ENCODE results near the gene COL25A1. TPM values are rescaled to one million over a fixed set of nuclear protein-coding genes. Genes with fewer than 3 reads are reported as not detected.

Gene COL25A1
- total RNA-seq, 4 donors from 2014 or later: 2.5 TPM; not detected in 3

DNA sequence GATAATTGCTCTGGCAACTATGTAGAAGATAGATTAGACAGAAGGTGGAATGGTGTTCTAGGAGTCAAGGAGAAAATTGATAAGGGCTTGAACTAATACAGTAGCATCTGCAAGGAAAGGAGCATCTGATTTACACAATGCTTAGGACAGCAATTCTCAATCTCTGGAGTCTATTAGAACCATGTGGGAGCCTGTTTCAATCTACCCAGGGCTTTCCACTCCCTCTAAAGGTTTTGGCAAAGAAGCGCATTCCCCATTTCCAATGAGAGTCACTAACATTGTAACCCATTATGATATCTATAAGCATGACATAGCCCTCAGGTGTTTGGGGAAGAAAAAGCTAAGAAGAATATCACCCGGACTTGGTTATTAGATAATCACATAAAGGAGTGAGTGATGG is 168.2 kb downstream of the COL25A1 start:
- H3K4me3 ChIP-seq: no peak overlapping the region
- H3K36me3 ChIP-seq: no peaks in the 10 kb centered on the region
- DNase-seq: no peak
- no peaks in the 10 kb centered on the region for H3K9me3 ChIP-seq
- no peak overlapping the region for H3K27ac ChIP-seq
- no peaks in the 10 kb centered on the region for H3K27me3 ChIP-seq
- no peaks in the 10 kb centered on the region for H3K4me1 ChIP-seq
- TF ChIP-seq, protein P1, sequence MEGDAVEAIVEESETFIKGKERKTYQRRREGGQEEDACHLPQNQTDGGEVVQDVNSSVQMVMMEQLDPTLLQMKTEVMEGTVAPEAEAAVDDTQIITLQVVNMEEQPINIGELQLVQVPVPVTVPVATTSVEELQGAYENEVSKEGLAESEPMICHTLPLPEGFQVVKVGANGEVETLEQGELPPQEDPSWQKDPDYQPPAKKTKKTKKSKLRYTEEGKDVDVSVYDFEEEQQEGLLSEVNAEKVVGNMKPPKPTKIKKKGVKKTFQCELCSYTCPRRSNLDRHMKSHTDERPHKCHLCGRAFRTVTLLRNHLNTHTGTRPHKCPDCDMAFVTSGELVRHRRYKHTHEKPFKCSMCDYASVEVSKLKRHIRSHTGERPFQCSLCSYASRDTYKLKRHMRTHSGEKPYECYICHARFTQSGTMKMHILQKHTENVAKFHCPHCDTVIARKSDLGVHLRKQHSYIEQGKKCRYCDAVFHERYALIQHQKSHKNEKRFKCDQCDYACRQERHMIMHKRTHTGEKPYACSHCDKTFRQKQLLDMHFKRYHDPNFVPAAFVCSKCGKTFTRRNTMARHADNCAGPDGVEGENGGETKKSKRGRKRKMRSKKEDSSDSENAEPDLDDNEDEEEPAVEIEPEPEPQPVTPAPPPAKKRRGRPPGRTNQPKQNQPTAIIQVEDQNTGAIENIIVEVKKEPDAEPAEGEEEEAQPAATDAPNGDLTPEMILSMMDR (IDR thresholded peaks at IDR 0.05): no peak
- TF ChIP-seq POLR2A (IDR thresholded peaks at IDR 0.05): no peak

DNA sequence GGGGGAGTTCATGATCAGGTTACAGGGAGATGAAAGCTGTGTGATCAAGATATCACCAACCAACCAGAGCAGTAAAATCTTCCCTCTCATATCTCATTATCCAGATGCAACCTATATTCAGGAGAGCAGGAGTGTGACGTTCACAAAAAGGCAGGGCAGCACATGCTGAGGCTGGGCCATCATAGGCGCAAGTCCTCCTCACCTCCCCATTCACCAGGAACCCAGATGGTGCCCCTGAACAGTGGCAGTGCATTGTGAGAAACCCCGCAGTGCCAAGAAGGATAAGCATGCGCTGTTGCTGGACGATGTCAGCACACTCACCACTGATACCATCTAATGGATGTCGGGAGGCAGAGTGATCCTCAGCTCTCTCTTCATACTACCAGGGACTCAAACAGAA is 170.9 kb downstream of the COL25A1 start:
- TF ChIP-seq, protein P1 (IDR thresholded peaks at IDR 0.05): no peak
- no peak for TF ChIP-seq POLR2A (IDR thresholded peaks at IDR 0.05)
- H3K27me3 ChIP-seq: no peaks in the 10 kb centered on the region
- H3K9me3 ChIP-seq: no peaks in the 10 kb centered on the region
- no peak overlapping the region for H3K4me3 ChIP-seq
- DNase-seq: no peak
- no peaks in the 10 kb centered on the region for H3K4me1 ChIP-seq
- H3K36me3 ChIP-seq: no peaks in the 10 kb centered on the region
- no peak overlapping the region for H3K27ac ChIP-seq

DNA sequence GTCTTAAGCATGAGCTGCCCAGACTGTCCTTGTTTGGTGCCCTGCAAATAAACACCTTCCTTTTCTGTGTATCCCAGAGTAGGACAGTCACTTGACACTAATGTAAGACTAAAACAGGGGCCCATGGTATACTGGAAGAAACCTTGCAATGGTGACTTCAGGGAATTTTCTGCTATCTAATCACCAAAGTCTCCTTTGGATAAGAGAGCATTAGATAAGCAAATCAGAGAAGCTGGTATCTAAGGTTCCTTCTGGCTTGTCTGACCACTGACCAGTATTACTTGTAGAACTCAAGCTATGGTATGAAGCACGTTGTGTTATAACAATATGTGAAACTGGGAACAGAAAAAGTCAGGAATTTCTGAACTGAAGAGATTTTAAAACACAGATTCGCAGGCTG is 173.9 kb downstream of the COL25A1 start:
- Histone ChIP-seq H3K27ac (no peak overlapping the region), H3K4me3 (no peak overlapping the region), H3K9me3 (no peaks in the 10 kb centered on the region), H3K4me1 (no peaks in the 10 kb centered on the region), H3K27me3 (no peaks in the 10 kb centered on the region), H3K36me3 (no peaks in the 10 kb centered on the region)
- DNase-seq: no peak
- no peak for TF ChIP-seq POLR2A (IDR thresholded peaks at IDR 0.05)
- TF ChIP-seq, protein P1 (IDR thresholded peaks at IDR 0.05): no peak

DNA sequence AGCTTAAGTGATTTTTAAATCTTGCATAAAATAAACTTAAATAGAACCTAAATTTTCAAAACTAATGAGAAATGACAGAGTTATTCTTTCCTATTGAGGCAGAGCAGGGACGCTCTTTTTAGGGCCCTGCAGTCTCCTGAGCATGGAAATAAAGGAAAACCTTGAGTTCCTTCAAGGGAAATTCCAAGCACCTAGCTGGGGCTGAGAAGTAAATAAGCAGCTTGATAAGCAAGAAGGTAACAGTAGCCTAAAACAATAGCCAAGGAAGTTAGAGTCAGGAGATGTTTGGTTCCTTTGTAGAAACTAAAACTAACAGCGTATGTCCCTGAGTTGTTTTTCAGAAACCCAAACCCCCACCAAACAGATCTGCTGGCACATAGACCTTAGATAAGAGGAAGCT is 174.6 kb downstream of the COL25A1 start:
- H3K4me1 ChIP-seq: no peaks in the 10 kb centered on the region
- no peak overlapping the region for H3K4me3 ChIP-seq
- no peaks in the 10 kb centered on the region for H3K9me3 ChIP-seq
- TF ChIP-seq POLR2A (IDR thresholded peaks at IDR 0.05): no peak
- TF ChIP-seq, protein P1 (IDR thresholded peaks at IDR 0.05): no peak
- H3K27ac ChIP-seq: no peak overlapping the region
- no peaks in the 10 kb centered on the region for H3K27me3 ChIP-seq
- DNase-seq: no peak
- H3K36me3 ChIP-seq: no peaks in the 10 kb centered on the region

DNA sequence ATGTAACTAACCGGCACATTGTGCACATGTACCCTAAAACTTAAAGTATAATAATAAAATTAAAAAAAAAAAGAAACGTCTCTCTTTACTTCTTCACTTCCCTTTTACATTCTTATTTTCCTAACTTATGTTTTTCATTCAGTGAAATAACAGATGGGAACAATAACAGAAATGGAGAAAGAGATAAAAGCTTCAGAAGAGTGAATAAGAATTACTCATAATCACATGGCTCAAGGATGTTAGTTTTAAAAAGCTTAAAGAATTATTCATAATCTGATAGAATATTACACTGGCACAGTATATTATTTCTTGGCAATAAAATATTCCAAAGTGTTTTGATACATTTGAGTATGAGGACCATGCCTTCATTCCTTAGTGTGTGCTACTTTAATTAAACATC is 175.6 kb downstream of the COL25A1 start:
- Histone ChIP-seq H3K4me3 (no peak overlapping the region), H3K36me3 (no peaks in the 10 kb centered on the region), H3K9me3 (no peaks in the 10 kb centered on the region), H3K4me1 (no peaks in the 10 kb centered on the region), H3K27me3 (no peaks in the 10 kb centered on the region), H3K27ac (no peak overlapping the region)
- TF ChIP-seq, protein P1 (IDR thresholded peaks at IDR 0.05): no peak
- no peak for TF ChIP-seq POLR2A (IDR thresholded peaks at IDR 0.05)
- DNase-seq: no peak

DNA sequence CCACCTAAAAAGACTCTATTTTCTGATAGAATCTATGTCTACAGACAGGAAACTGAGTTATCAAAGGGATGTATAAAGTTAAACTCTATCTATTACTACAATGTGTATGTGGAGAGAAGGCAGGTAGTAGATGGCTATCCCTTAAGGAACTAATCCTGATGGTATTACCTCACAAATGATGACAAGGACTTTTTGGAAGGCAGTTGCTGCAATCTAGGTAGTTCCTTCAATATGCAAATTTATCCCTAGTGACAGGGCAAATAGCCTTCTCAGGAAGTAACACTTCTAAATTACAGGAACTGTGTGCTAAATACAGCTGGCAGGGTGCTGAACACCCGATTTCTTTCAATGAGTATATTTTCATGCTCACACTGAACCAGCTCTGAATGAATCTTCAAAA is 177.4 kb downstream of the COL25A1 start:
- H3K36me3 ChIP-seq: no peaks in the 10 kb centered on the region
- TF ChIP-seq, protein P1 (IDR thresholded peaks at IDR 0.05): no peak
- no peak for TF ChIP-seq POLR2A (IDR thresholded peaks at IDR 0.05)
- H3K9me3 ChIP-seq: no peaks in the 10 kb centered on the region
- no peaks in the 10 kb centered on the region for H3K4me1 ChIP-seq
- H3K27me3 ChIP-seq: no peaks in the 10 kb centered on the region
- H3K27ac ChIP-seq: no peak overlapping the region
- H3K4me3 ChIP-seq: no peak overlapping the region
- no peak for DNase-seq
